ENCODE results near the gene BAIAP2L2.

DNA sequence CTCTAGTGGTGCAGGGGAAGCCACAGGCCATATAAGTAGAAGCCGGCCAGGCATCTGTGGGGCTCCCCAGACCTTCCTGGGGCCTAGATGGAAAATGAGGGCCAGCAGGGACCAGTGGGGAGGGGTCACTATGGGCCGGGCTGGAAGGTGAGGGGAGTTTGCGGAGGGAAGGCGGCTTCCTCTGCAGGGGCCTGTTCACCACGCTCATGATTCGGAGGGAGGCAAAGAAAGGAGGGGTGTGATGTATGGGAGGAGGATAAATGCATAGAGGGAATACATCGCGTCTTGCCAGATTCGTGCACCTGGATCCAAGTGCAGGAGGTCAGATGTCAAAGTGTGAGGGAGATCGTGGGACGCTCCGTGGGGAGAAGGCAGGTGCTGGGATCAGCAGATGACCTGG lies 33.4 kb downstream of the BAIAP2L2 start:
- TF ChIP-seq POLR2AphosphoS5 (IDR thresholded peaks at IDR 0.05) (no peak), EZH2 (IDR thresholded peaks at IDR 0.05; ENCODE audit: borderline replicate concordance, insufficient read depth, low read length, poor library complexity, severe bottlenecking) (no peak)
- TF ChIP-seq, protein P1, sequence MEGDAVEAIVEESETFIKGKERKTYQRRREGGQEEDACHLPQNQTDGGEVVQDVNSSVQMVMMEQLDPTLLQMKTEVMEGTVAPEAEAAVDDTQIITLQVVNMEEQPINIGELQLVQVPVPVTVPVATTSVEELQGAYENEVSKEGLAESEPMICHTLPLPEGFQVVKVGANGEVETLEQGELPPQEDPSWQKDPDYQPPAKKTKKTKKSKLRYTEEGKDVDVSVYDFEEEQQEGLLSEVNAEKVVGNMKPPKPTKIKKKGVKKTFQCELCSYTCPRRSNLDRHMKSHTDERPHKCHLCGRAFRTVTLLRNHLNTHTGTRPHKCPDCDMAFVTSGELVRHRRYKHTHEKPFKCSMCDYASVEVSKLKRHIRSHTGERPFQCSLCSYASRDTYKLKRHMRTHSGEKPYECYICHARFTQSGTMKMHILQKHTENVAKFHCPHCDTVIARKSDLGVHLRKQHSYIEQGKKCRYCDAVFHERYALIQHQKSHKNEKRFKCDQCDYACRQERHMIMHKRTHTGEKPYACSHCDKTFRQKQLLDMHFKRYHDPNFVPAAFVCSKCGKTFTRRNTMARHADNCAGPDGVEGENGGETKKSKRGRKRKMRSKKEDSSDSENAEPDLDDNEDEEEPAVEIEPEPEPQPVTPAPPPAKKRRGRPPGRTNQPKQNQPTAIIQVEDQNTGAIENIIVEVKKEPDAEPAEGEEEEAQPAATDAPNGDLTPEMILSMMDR (IDR thresholded peaks at IDR 0.05; ENCODE audit: poor library complexity, severe bottlenecking): no peak

Data from neural cell (in vitro differentiated cells).